ENCODE data around the gene MDH1B. TPM values are rescaled to one million over a fixed set of nuclear protein-coding genes. Genes with fewer than 3 reads are reported as not detected.
A peak's percentile ranks its signal among the peaks of the same experiment; 100 is the strongest.
"Not testable (repeated sequence)": the region's sequence is repeated elsewhere in the genome, so short reads cannot be mapped to it uniquely, and the experiment has no call there.

The MDH1B gene
- not detected for total RNA-seq

DNA sequence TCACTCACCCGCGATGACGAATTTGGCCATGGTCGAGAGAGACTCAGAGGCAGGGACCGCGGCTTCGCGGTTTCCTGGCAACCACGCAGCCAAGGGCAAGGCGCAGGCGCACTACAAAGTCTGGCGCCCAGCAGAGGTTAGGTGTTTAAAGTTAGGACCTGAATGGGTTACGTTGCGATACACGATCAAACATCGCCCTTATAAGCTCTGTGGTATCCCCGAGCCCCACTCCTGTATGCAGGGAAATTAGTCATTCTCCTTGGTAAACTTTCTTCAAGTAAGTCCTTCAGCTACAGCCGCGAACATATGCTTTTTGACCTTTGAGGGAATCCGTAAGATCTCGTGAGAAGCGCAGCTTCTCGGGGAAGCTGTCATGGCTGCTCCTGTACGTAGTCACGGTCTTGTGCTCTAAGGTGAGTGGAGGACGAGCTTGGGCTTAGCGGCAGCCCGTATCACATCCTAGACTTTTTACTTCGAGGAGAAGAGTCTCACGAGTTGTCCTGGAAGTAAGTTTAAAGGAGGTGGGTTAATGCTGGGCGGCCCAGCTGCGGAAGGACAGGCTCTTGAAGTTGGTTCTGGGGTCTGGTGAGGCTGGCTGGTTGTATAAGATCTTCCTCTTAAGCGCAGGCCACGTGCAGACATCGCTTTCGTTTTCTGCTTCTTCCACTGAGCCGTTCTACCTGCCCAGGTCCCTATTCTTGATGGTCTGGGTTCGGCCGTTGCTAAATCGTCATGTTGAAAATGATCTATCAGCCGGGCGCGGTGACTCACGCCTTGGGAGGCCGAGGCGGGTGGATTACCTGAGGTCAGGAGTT is at the start of gene MDH1B, which contains the start of gene FASTKD2:
Gene MDH1B, minus strand, starts transcription at position 87 of the 815 bp plus-strand sequence. Its CDS starts 57 bp downstream, at position 30.
Gene FASTKD2, plus strand, starts transcription at position 365 of the 815 bp plus-strand sequence. CDS start 1,088 bp downstream, outside the sequence.
- H3K27me3 ChIP-seq (ENCODE audit: control insufficient read depth in 3 of 3, insufficient read depth in 3 of 3, low read length in 3 of 3), result no peaks in the 10 kb centered on the region
- H3K4me1 ChIP-seq (ENCODE audit: control insufficient read depth in 3 of 3, insufficient read depth in 3 of 3, low read length in 3 of 3), result peaks cover 13 to 22% (median 16%) of the 10 kb centered on the region in 3 donors
- peak within 1 kb of the TSS; percentile 91 to 94 (median 93) for H3K9ac ChIP-seq (ENCODE audit: low read depth in 1 of 3, low read length in 3 of 3)
- peak within 1 kb of the TSS; percentile 93 for H3K27ac ChIP-seq (ENCODE audit: low read depth, low read length)
- no peaks in the 10 kb centered on the region for H3K9me3 ChIP-seq (ENCODE audit: control insufficient read depth in 3 of 3, low read length in 3 of 3)
- H3K36me3 ChIP-seq (ENCODE audit: control insufficient read depth in 3 of 3, insufficient read depth in 3 of 3, low read length in 3 of 3), result peaks cover 0 to 16% (median 15%) of the 10 kb centered on the region in 3 donors
- peak within 1 kb of the TSS; percentile 76 to 99 (median 96) for H3K4me3 ChIP-seq (ENCODE audit: low read length in 3 of 3)

GRCh38 chr2:206814498-206814897 is 49.4 kb upstream of the MDH1B start:
- peaks cover 0 to 3% (median 0%) of the 10 kb centered on the region in 3 donors for H3K9me3 ChIP-seq (ENCODE audit: control insufficient read depth in 3 of 3, low read length in 3 of 3)
- H3K4me3 ChIP-seq (ENCODE audit: low read length in 3 of 3), result no peak overlapping the region
- no peaks in the 10 kb centered on the region for H3K4me1 ChIP-seq (ENCODE audit: control insufficient read depth in 3 of 3, insufficient read depth in 3 of 3, low read length in 3 of 3)
- no peak overlapping the region for H3K9ac ChIP-seq (ENCODE audit: low read depth in 1 of 3, low read length in 3 of 3)
- peaks cover 0 to 2% (median 0%) of the 10 kb centered on the region in 3 donors for H3K36me3 ChIP-seq (ENCODE audit: control insufficient read depth in 3 of 3, insufficient read depth in 3 of 3, low read length in 3 of 3)
- no peaks in the 10 kb centered on the region for H3K27me3 ChIP-seq (ENCODE audit: control insufficient read depth in 3 of 3, insufficient read depth in 3 of 3, low read length in 3 of 3)
- no peak overlapping the region for H3K27ac ChIP-seq (ENCODE audit: low read depth, low read length)

DNA sequence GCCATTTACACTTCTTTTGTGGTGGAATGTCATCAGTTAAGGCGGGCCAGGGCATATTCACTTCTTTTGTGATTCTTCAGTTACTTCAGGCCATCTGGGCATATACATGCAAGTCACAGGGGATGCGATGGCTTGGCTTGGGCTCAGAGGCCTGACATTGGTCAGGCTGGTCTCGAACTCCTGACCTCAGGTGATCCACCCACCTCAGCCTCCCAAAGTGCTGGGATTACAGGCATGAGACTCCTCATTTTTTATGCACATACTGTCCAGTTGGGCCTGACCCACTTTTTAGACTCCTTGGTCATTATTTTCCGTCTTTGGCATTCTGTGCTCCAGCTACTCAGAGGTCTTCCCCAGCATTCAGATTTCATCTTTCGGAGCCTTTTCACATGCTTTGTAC is 47.3 kb upstream of the MDH1B start:
- not testable (repeated sequence) for H3K9ac ChIP-seq (ENCODE audit: low read depth in 1 of 3, low read length in 3 of 3); H3K27me3 ChIP-seq (ENCODE audit: control insufficient read depth in 3 of 3, insufficient read depth in 3 of 3, low read length in 3 of 3); H3K9me3 ChIP-seq (ENCODE audit: control insufficient read depth in 3 of 3, low read length in 3 of 3); H3K27ac ChIP-seq (ENCODE audit: low read depth, low read length); H3K4me3 ChIP-seq (ENCODE audit: low read length in 3 of 3); H3K36me3 ChIP-seq (ENCODE audit: control insufficient read depth in 3 of 3, insufficient read depth in 3 of 3, low read length in 3 of 3); H3K4me1 ChIP-seq (ENCODE audit: control insufficient read depth in 3 of 3, insufficient read depth in 3 of 3, low read length in 3 of 3)

DNA sequence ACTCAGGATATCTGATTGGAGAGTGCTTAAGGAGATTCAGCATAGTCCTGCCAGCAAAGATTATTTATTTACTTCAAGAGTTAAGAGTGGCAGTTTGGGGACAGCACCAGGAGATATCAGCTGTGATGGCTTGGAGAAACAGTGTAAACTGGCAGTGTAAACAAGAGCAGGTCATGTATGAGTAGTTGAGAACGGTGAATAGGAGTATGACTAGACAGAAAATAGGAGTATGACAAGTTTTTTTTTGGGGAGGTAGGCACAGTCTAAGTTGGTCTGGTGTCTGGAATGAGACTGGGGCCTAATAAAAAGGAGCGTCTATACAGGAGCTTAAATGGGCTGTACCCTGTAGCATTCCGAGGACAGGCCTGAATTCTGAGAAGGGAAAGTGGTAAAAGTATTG is 42.5 kb upstream of the MDH1B start:
- not testable (repeated sequence) for H3K4me3 ChIP-seq (ENCODE audit: low read length in 3 of 3)

GRCh38 chr2:206805887-206806607 is 40.9 kb upstream of the MDH1B start:
- no peaks in the 10 kb centered on the region for H3K9me3 ChIP-seq (ENCODE audit: control insufficient read depth in 3 of 3, low read length in 3 of 3)
- no peaks in the 10 kb centered on the region for H3K36me3 ChIP-seq (ENCODE audit: control insufficient read depth in 3 of 3, insufficient read depth in 3 of 3, low read length in 3 of 3)
- H3K9ac ChIP-seq (ENCODE audit: low read depth in 1 of 3, low read length in 3 of 3), result no peak overlapping the region
- no peak overlapping the region for H3K27ac ChIP-seq (ENCODE audit: low read depth, low read length)
- no peak overlapping the region for H3K4me3 ChIP-seq (ENCODE audit: low read length in 3 of 3)
- H3K27me3 ChIP-seq (ENCODE audit: control insufficient read depth in 3 of 3, insufficient read depth in 3 of 3, low read length in 3 of 3), result no peaks in the 10 kb centered on the region
- H3K4me1 ChIP-seq (ENCODE audit: control insufficient read depth in 3 of 3, insufficient read depth in 3 of 3, low read length in 3 of 3), result peaks cover 0 to under 1% (median 0%) of the 10 kb centered on the region in 3 donors

More for the DNA sequence above, 42.5 kb upstream of the MDH1B start:
- H3K9ac ChIP-seq (ENCODE audit: low read depth in 1 of 3, low read length in 3 of 3); H3K27ac ChIP-seq (ENCODE audit: low read depth, low read length); H3K4me1 ChIP-seq (ENCODE audit: control insufficient read depth in 3 of 3, insufficient read depth in 3 of 3, low read length in 3 of 3); H3K9me3 ChIP-seq (ENCODE audit: control insufficient read depth in 3 of 3, low read length in 3 of 3); H3K27me3 ChIP-seq (ENCODE audit: control insufficient read depth in 3 of 3, insufficient read depth in 3 of 3, low read length in 3 of 3); H3K36me3 ChIP-seq (ENCODE audit: control insufficient read depth in 3 of 3, insufficient read depth in 3 of 3, low read length in 3 of 3): not testable (repeated sequence)

GRCh38 chr2:206804326-206804725 is 39.2 kb upstream of the MDH1B start:
- H3K27me3 ChIP-seq (ENCODE audit: control insufficient read depth in 3 of 3, insufficient read depth in 3 of 3, low read length in 3 of 3), result no peaks in the 10 kb centered on the region
- H3K9ac ChIP-seq (ENCODE audit: low read depth in 1 of 3, low read length in 3 of 3), result no peak overlapping the region
- no peak overlapping the region for H3K4me3 ChIP-seq (ENCODE audit: low read length in 3 of 3)
- no peaks in the 10 kb centered on the region for H3K36me3 ChIP-seq (ENCODE audit: control insufficient read depth in 3 of 3, insufficient read depth in 3 of 3, low read length in 3 of 3)
- no peaks in the 10 kb centered on the region for H3K9me3 ChIP-seq (ENCODE audit: control insufficient read depth in 3 of 3, low read length in 3 of 3)
- H3K27ac ChIP-seq (ENCODE audit: low read depth, low read length), result no peak overlapping the region
- peaks cover 0 to 5% (median 3%) of the 10 kb centered on the region in 3 donors for H3K4me1 ChIP-seq (ENCODE audit: control insufficient read depth in 3 of 3, insufficient read depth in 3 of 3, low read length in 3 of 3)

DNA sequence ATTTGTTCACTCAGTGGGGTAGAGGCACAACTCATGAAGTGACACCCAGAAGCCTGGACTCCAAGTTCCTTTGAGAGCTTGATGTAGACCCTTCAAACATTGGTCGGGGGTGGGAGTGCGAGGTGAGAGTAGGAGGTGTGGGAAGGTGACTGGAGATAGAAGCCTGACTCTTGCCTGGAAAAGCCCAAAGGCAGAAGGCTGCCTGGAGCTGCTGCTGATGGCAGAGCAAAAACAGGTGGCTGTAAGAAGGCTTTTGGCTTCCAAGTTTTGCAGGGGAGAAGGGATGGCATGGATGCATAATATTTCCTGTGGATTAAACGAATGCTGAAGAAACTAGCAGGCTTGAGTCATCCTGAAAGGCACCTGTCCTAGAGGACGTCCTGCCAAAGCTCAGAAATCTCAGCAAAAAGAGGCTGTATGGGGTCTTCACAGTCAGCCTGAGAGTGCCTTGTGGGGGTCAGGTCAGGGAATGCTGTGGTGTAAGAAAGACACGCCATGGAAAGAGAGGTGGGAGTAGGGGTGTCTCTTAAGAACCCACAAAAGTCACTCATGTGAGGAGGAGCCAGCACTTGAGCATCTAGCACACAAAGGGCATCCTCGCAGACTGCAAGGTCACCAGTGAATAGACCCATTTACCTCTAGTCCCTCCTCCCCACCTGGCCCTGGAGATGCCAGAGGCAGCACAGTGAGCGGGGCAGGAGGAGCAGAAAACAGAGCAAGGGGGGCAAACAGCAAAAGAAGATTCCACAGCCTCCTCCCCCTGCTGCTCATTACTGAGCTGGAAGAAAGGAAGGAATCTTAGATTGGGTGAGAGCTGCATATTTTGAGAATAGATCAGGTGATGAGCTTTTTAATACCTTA is 37.8 kb upstream of the MDH1B start:
- H3K4me1 ChIP-seq (ENCODE audit: control insufficient read depth in 3 of 3, insufficient read depth in 3 of 3, low read length in 3 of 3), result peaks cover 0 to 5% (median 3%) of the 10 kb centered on the region in 3 donors
- no peak overlapping the region for H3K27ac ChIP-seq (ENCODE audit: low read depth, low read length)
- H3K9ac ChIP-seq (ENCODE audit: low read depth in 1 of 3, low read length in 3 of 3), result no peak overlapping the region

GRCh38 chr2:206801418-206802189 is 36.5 kb upstream of the MDH1B start:
- peaks cover 0 to 9% (median 3%) of the 10 kb centered on the region in 3 donors for H3K4me1 ChIP-seq (ENCODE audit: control insufficient read depth in 3 of 3, insufficient read depth in 3 of 3, low read length in 3 of 3)
- H3K9ac ChIP-seq (ENCODE audit: low read depth in 1 of 3, low read length in 3 of 3), result no peak overlapping the region
- no peaks in the 10 kb centered on the region for H3K36me3 ChIP-seq (ENCODE audit: control insufficient read depth in 3 of 3, insufficient read depth in 3 of 3, low read length in 3 of 3)
- no peak overlapping the region for H3K4me3 ChIP-seq (ENCODE audit: low read length in 3 of 3)
- no peaks in the 10 kb centered on the region for H3K27me3 ChIP-seq (ENCODE audit: control insufficient read depth in 3 of 3, insufficient read depth in 3 of 3, low read length in 3 of 3)
- H3K27ac ChIP-seq (ENCODE audit: low read depth, low read length), result no peak overlapping the region
- H3K9me3 ChIP-seq (ENCODE audit: control insufficient read depth in 3 of 3, low read length in 3 of 3), result no peaks in the 10 kb centered on the region

More for the DNA sequence above, 37.8 kb upstream of the MDH1B start:
- no peaks in the 10 kb centered on the region for H3K9me3 ChIP-seq (ENCODE audit: control insufficient read depth in 3 of 3, low read length in 3 of 3)
- H3K4me3 ChIP-seq (ENCODE audit: low read length in 3 of 3), result no peak overlapping the region
- no peaks in the 10 kb centered on the region for H3K36me3 ChIP-seq (ENCODE audit: control insufficient read depth in 3 of 3, insufficient read depth in 3 of 3, low read length in 3 of 3)
- no peaks in the 10 kb centered on the region for H3K27me3 ChIP-seq (ENCODE audit: control insufficient read depth in 3 of 3, insufficient read depth in 3 of 3, low read length in 3 of 3)

All from skeletal muscle tissue (tissue), 4 donors.